H1 (cell line): ENCODE results near the gene RAP1A. TPM values are rescaled to one million over a fixed set of nuclear protein-coding genes. Genes with fewer than 3 reads are reported as not detected.

ENCODE experiments used
- CTCF ChIA-PET: fragments of 300-600 bp; sonication (Branson Sonifier 250); formaldehyde crosslinking; loops from one replicate; lab custom pipeline; 2021; ENCODE audit not compliant: partially characterized antibody; lab: Charles Lee
- POLR2A ChIA-PET: fragments of 300-600 bp; sonication (Branson Sonifier 250); formaldehyde crosslinking; loops from one replicate; lab custom pipeline; 2021; ENCODE audit warnings: inconsistent platforms; ENCODE audit not compliant: partially characterized antibody; lab: Charles Lee
- DNase-seq, 2 experiments: peaks; one replicate each; pipeline versions ENCODE4 v3.0.0 to v3.0.0-alpha.2; 2010 to 2022; ENCODE audit warnings: low spot score in 2 of 2, low read depth in 1 of 2, mixed read lengths in 1 of 2
- FAIRE-seq: peaks from 2 replicates; lab custom pipeline; 2011; peaks lifted over from hg19 to GRCh38; lab: Jason Lieb, UNC
- H2AFZ ChIP-seq: 2 replicates; pipeline ENCODE4 v1.8.1; 2012; ENCODE audit warnings: low read length, inconsistent platforms
- H2AK5ac ChIP-seq: 2 replicates; pipeline ENCODE4 v1.6.1; 2013; ENCODE audit warnings: low read depth, low read length
- H2BK120ac ChIP-seq: replicated peaks from 2 replicates; pipeline ENCODE3; 2013; ENCODE audit warnings: low read depth, low read length, inconsistent platforms
- H2BK12ac ChIP-seq: 2 replicates; pipeline ENCODE4 v1.6.1; 2013; ENCODE audit warnings: low read depth, low read length
- H2BK15ac ChIP-seq: 2 replicates; pipeline ENCODE4 v1.6.1; 2013; ENCODE audit warnings: low read length
- H2BK20ac ChIP-seq: 2 replicates; pipeline ENCODE4 v1.6.1; 2013; ENCODE audit warnings: low read length
- H2BK5ac ChIP-seq: 2 replicates; pipeline ENCODE4 v1.6.1; 2013; ENCODE audit warnings: low read depth, low read length
- H3K14ac ChIP-seq: 2 replicates; pipeline ENCODE4 v1.6.1; 2013; ENCODE audit warnings: inconsistent platforms; ENCODE audit not compliant: insufficient read length
- H3K18ac ChIP-seq: 2 replicates; pipeline ENCODE4 v1.6.1; 2013; ENCODE audit warnings: low read length; ENCODE audit errors: extremely low read depth
- H3K23ac ChIP-seq: 2 replicates; pipeline ENCODE4 v1.6.1; 2013; ENCODE audit warnings: inconsistent platforms; ENCODE audit not compliant: insufficient read length
- H3K23me2 ChIP-seq: 2 replicates; pipeline ENCODE4 v1.6.1; 2013; ENCODE audit warnings: low read depth, low read length
- H3K27ac ChIP-seq: 2 replicates; pipeline ENCODE4 v1.6.1; 2011; ENCODE audit warnings: low read depth, low read length, inconsistent platforms
- H3K27me3 ChIP-seq, 4 experiments: replicated peaks in 1 of 4; 1 replicate in 1 of 4; 2 replicates in 3 of 4; pipeline versions ENCODE4 v1.6.1 to v1.8.1; 2011 to 2013; ENCODE audit warnings: low read length in 3 of 4, mild to moderate bottlenecking in 3 of 4, inconsistent platforms in 2 of 4, mixed read lengths in 2 of 4, moderate library complexity in 1 of 4; ENCODE audit not compliant: control insufficient read depth in 3 of 4, insufficient read depth in 3 of 4; ENCODE audit errors: extremely low read depth in 1 of 4
- H3K36me3 ChIP-seq, 4 experiments: 2 replicates each; pipeline versions ENCODE4 v1.6.1 to v1.8.1; 2011 to 2013; ENCODE audit warnings: mild to moderate bottlenecking in 4 of 4, low read length in 3 of 4, moderate library complexity in 2 of 4, control low read depth in 1 of 4, inconsistent platforms in 1 of 4; ENCODE audit not compliant: insufficient read depth in 4 of 4, control insufficient read depth in 2 of 4
- H3K4ac ChIP-seq: replicated peaks from 2 replicates; pipeline ENCODE3; 2013; ENCODE audit warnings: low read length, low read depth, mixed read lengths, inconsistent platforms; ENCODE audit not compliant: insufficient read length
- H3K4me1 ChIP-seq, 4 experiments: replicated peaks in 1 of 4; 1 replicate in 1 of 4; 2 replicates in 3 of 4; pipeline versions ENCODE4 v1.6.1 to v1.8.1; 2011 to 2013; ENCODE audit warnings: low read length in 3 of 4, inconsistent platforms in 2 of 4, mixed read lengths in 1 of 4; ENCODE audit not compliant: insufficient read depth in 4 of 4, control insufficient read depth in 3 of 4
- H3K4me2 ChIP-seq, 2 experiments: 2 replicates each; pipeline versions ENCODE4 v1.6.1 to v1.8.1; 2011 to 2013; ENCODE audit warnings: low read depth in 2 of 2, low read length in 2 of 2, control low read depth in 1 of 2, inconsistent platforms in 1 of 2, mild to moderate bottlenecking in 1 of 2; ENCODE audit not compliant: insufficient read depth in 1 of 2
- H3K4me3 ChIP-seq, 4 experiments: fragments of 200-600, 300-600 bp in 1 of 4; sonication (generic), shearing (Covaris generic), sonication (Bioruptor Twin) in 1 of 4; 2 replicates each; pipeline versions ENCODE4 v1.5.1 to v1.8.1; 2011 to 2016; ENCODE audit warnings: low read length in 4 of 4, low read depth in 3 of 4, control low read depth in 2 of 4, inconsistent platforms in 2 of 4, mild to moderate bottlenecking in 2 of 4, mixed read lengths in 1 of 4, moderate library complexity in 1 of 4; ENCODE audit not compliant: insufficient read depth in 2 of 4; ENCODE audit errors: extremely low read depth in 1 of 4
- H3K56ac ChIP-seq: replicated peaks from 2 replicates; pipeline ENCODE3; 2013; ENCODE audit warnings: low read depth, mild to moderate bottlenecking, mixed read lengths, low read length, inconsistent platforms; ENCODE audit not compliant: insufficient read length
- H3K79me1 ChIP-seq: 2 replicates; pipeline ENCODE4 v1.6.1; 2013; ENCODE audit warnings: low read depth, low read length, control low read depth
- H3K79me2 ChIP-seq, 2 experiments: 2 replicates each; pipeline versions ENCODE4 v1.6.1 to v1.8.1; 2012 to 2013; ENCODE audit warnings: low read length in 2 of 2, mild to moderate bottlenecking in 2 of 2, inconsistent platforms in 1 of 2; ENCODE audit not compliant: insufficient read depth in 2 of 2, control insufficient read depth in 1 of 2
- H3K9ac ChIP-seq, 4 experiments: replicated peaks in 1 of 4; 1 replicate in 1 of 4; 2 replicates in 3 of 4; pipeline versions ENCODE4 v1.6.1 to v1.8.1; 2011 to 2013; ENCODE audit warnings: low read depth in 3 of 4, low read length in 3 of 4, control low read depth in 2 of 4, mild to moderate bottlenecking in 2 of 4, moderate library complexity in 2 of 4, inconsistent platforms in 1 of 4; ENCODE audit errors: extremely low read depth in 1 of 4
- H3K9me3 ChIP-seq, 2 experiments: 2 replicates each; pipeline versions ENCODE4 v1.6.1 to v1.8.1; 2012 to 2013; ENCODE audit warnings: mild to moderate bottlenecking in 2 of 2, moderate library complexity in 2 of 2, control low read depth in 1 of 2, inconsistent platforms in 1 of 2, low read depth in 1 of 2, low read length in 1 of 2, mixed read lengths in 1 of 2; ENCODE audit not compliant: insufficient read depth in 2 of 2
- H4K20me1 ChIP-seq, 2 experiments: replicated peaks in 1 of 2; 2 replicates each; pipeline versions ENCODE3 to v1.8.1; 2011 to 2013; ENCODE audit warnings: inconsistent platforms in 2 of 2, low read length in 2 of 2, mild to moderate bottlenecking in 1 of 2; ENCODE audit not compliant: insufficient read depth in 2 of 2, control insufficient read depth in 1 of 2
- H4K5ac ChIP-seq: 2 replicates; pipeline ENCODE4 v1.6.1; 2013; ENCODE audit warnings: low read length, low read depth, mixed read lengths, inconsistent platforms; ENCODE audit not compliant: insufficient read length
- H4K8ac ChIP-seq: 2 replicates; pipeline ENCODE4 v1.8.0; 2013; ENCODE audit warnings: mild to moderate bottlenecking, moderate library complexity, low read length, inconsistent platforms; ENCODE audit not compliant: insufficient read depth; ENCODE audit errors: extremely low read depth
- H4K91ac ChIP-seq: replicated peaks from 2 replicates; pipeline ENCODE3; 2013; ENCODE audit warnings: low read length, mixed read lengths, inconsistent platforms; ENCODE audit not compliant: insufficient read length
- MAFK ChIP-seq: IDR thresholded peaks from 2 replicates; pipeline ENCODE4 v1.6.1; 2012; ENCODE audit warnings: low read depth, mild to moderate bottlenecking, improper control_type of control experiment, low read length
- NANOG ChIP-seq: IDR thresholded peaks from 2 replicates; pipeline ENCODE4 v1.6.1; 2011; ENCODE audit warnings: low read length, low read depth, mild to moderate bottlenecking, inconsistent platforms; ENCODE audit not compliant: insufficient read depth, poor library complexity, severe bottlenecking
- POU5F1 ChIP-seq: IDR thresholded peaks from 2 replicates; pipeline ENCODE4 v1.6.1; 2011; ENCODE audit warnings: low read depth, mild to moderate bottlenecking, low read length, moderate library complexity
- RNF2 ChIP-seq: fragments of 200-900, 300-1000 bp; sonication (generic); IDR thresholded peaks from 2 replicates; pipeline ENCODE4 v1.7.1; 2016; ENCODE audit warnings: borderline replicate concordance, low read depth, mild to moderate bottlenecking, antibody characterized with exemption, low read length; ENCODE audit not compliant: poor library complexity, severe bottlenecking; ENCODE audit errors: missing control alignments
- SIRT6 ChIP-seq: IDR thresholded peaks from one replicate; pipeline ENCODE4 v1.7.1; 2012; ENCODE audit warnings: low read length, inconsistent platforms
- TBP ChIP-seq: IDR thresholded peaks from 2 replicates; pipeline ENCODE4 v1.6.1; 2011; ENCODE audit warnings: low read depth, low read length, improper control_type of control experiment
- WGBS, 2 experiments: shearing (Covaris generic) in 1 of 2; methylation state at CpG; one replicate each; pipeline versions ENCODE4 v1.1.6 to v1.1.7; 2013 to 2015; ENCODE audit warnings: low lambda C conversion rate in 2 of 2, mixed read lengths in 2 of 2, inconsistent platforms in 1 of 2, low coverage in 1 of 2, missing lambda C conversion rate in 1 of 2; ENCODE audit not compliant: insufficient replicate concordance in 2 of 2, insufficient coverage in 1 of 2, insufficient read length in 1 of 2; ENCODE audit errors: extremely low coverage in 1 of 2, missing lambda C conversion rate in 1 of 2; 5-methylcytosine and 5-hydroxymethylcytosine counted together
- polyA plus RNA-seq, 7 experiments: library from polyadenylated mRNA; depleted of rRNA in 3 of 7; stranded (reverse) in 5 of 7; unstranded in 2 of 7; fragments of >200 nt in 5 of 7; fragments of 200-250 nt in 2 of 7; gene quantifications; 1 replicate in 5 of 7; 2 replicates in 1 of 7; 4 replicates in 1 of 7; pipeline versions ENCODE4 v1.2.1 to v1.2.3, GENCODE V29; 2011 to 2013; ENCODE audit warnings: missing spikeins in 2 of 7, mixed read lengths in 2 of 7
- total RNA-seq: library from RNA; stranded (reverse); fragmentation: NEBNext Ultra II Directional; extraction: Animal tissue kit (Norgen Biotek cat#: 25700); gene quantifications from 2 replicates; pipeline ENCODE4 v1.2.1, GENCODE V29; 2021

The RAP1A gene
- total and polyA plus RNA-seq, 2 of the 8 experiments (the other 6 are each of a cell fraction or from before 2014, with no cell fraction given) = 10.9 to 35.8 TPM

DNA sequence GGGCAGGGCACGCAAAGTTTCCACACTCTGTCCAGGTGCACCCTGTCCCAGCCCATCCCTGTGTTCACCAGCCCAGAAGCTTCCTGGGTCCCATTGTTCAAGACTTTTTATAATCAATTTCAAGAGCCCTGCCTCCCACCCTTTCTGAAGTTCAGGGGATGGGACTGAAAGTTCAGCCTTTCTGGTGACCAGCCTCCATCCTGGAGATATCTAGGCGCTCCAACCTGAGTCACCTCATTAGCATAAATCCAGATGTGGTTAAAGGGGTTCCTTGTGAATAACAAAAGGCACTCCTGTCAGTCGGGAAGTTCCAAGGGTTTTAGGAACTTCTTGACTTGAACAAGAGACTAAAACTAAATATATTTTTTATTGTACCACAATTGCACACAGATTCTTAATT is 48.4 kb upstream of the RAP1A start:
- POLR2A ChIA-PET = interaction anchor here (0.6 kb wide), 1 partner anchor 85 kb away, joined by 3 read pairs; no protein-coding TSS in a partner anchor
- Histone ChIP-seq H3K9me3 (no peaks in the 10 kb centered on the region), H2BK20ac (no peak overlapping the region), H2BK120ac (no peak overlapping the region), H2BK5ac (no peak overlapping the region), H3K56ac (no peak overlapping the region), H2AK5ac (no peak overlapping the region), H3K27me3 (no peaks in the 10 kb centered on the region), H4K5ac (no peak overlapping the region), H3K4me1 (peaks cover 0 to 6% (median 2%) of the 10 kb centered on the region in 4 experiments; a peak in 3 of 7 replicates), H3K79me1 (no peaks in the 10 kb centered on the region), H3K79me2 (no peaks in the 10 kb centered on the region), H3K14ac (no peak overlapping the region), H3K4ac (no peak overlapping the region), H3K36me3 (no peaks in the 10 kb centered on the region), H4K20me1 (no peaks in the 10 kb centered on the region), H3K4me3 (no peak overlapping the region), H2BK15ac (no peak overlapping the region), H3K4me2 (no peak overlapping the region), H3K18ac (no peak overlapping the region), H3K23ac (no peak overlapping the region), H3K9ac (no peak overlapping the region), H2BK12ac (no peak overlapping the region), H4K8ac (no peak overlapping the region), H4K91ac (no peak overlapping the region), H2AFZ (no peak overlapping the region), H3K27ac (no peak overlapping the region), H3K23me2 (no peaks in the 10 kb centered on the region)
- CTCF ChIA-PET = interaction anchor here (0.6 to 2.4 kb wide), 18 partner anchors 11 to 143 kb away, joined by 3 to 12 read pairs (median 4); no protein-coding TSS in a partner anchor
- 93% methylated on average over 3 of the region's 3 CpGs; no CpG with 5 or more reads in 1 of the 2 experiments for WGBS, 2 experiments
- TF ChIP-seq RNF2 (no peak), MAFK (no peak), TBP (no peak), SIRT6 (no peak), NANOG (no peak), POU5F1 (no peak)
- FAIRE-seq = no peak
- DNase-seq = no peak
